ENCODE results near the gene CDON. TPM values are rescaled to one million over a fixed set of nuclear protein-coding genes. Genes with fewer than 3 reads are reported as not detected.
A peak's percentile ranks its signal among the peaks of the same experiment; 100 is the strongest.

The CDON gene
- total RNA-seq, 1 experiment from 2014 or later, result 17.2 TPM

DNA sequence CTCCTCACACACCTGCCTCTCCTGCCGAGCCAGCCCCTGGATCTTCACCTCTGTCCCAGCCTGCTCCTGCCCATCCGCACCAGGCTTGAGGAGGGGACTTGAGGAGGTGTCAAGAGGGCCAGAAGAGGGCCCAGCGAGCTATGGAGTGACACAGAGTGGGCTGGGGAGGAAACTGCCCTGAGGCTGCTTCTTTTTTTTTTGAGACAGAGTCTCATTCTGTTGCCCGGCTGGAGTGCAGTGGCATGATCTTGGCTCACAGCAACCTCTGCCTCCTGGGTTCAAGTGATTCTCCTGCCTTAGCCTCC, 21.9 kb upstream of the CDON start:
- no peaks in the 10 kb centered on the region for H3K9me3 Mint-ChIP-seq
- no peak overlapping the region for H3K27ac Mint-ChIP-seq
- Histone ChIP-seq H3K14ac (ENCODE audit: insufficient read depth, low read length) (peak overlapping the region; percentile 41; the same call in 1 of the 2 replicates), H2BK5ac (ENCODE audit: insufficient read length, low read length) (no peak overlapping the region), H4K20me1 (ENCODE audit: control insufficient read depth, insufficient read depth, insufficient read length) (no peaks in the 10 kb centered on the region), H3T11ph (ENCODE audit: low read length) (no peak overlapping the region), H3K56ac (ENCODE audit: insufficient read length, low read depth, low read length) (no peak overlapping the region), H4K8ac (replicated peaks; ENCODE audit: insufficient read length, low read depth, low read length) (no peak overlapping the region), H3K79me1 (ENCODE audit: insufficient read depth, low read depth, low read length, poor library complexity, severe bottlenecking) (no peaks in the 10 kb centered on the region), H3K18ac (ENCODE audit: insufficient read length, low read depth, low read length) (no peak overlapping the region), H3K23ac (ENCODE audit: insufficient read length, low read depth, low read length) (no peak overlapping the region), H3K79me2 (ENCODE audit: insufficient read depth, low read length) (no peaks in the 10 kb centered on the region), H3K9me3 (ENCODE audit: control insufficient read depth, low read depth, low read length) (no peaks in the 10 kb centered on the region), H2AK5ac (ENCODE audit: insufficient read length, low read length) (no peak overlapping the region), H2BK20ac (ENCODE audit: low read depth, low read length, poor library complexity, severe bottlenecking) (no peak overlapping the region), H3K9ac (ENCODE audit: extremely low read depth, insufficient read length, low read length) (no peak overlapping the region), H2AFZ (ENCODE audit: low read length) (no peak overlapping the region), H3K27ac (ENCODE audit: insufficient read length, low read depth, low read length) (no peak overlapping the region), H3K4me2 (ENCODE audit: insufficient read depth, insufficient read length, low read length) (no peak overlapping the region), H2BK15ac (ENCODE audit: low read depth, low read length) (no peak overlapping the region), H3K4me1 (ENCODE audit: insufficient read depth, low read length) (peaks cover 23% of the 10 kb centered on the region), H4K5ac (ENCODE audit: insufficient read length, low read depth, low read length) (no peak overlapping the region), H3K4ac (ENCODE audit: low read depth, low read length) (no peak overlapping the region), H2BK12ac (ENCODE audit: insufficient read length, low read depth, low read length) (no peak overlapping the region), H3K23me2 (ENCODE audit: insufficient read length, low read depth, low read length, poor library complexity, severe bottlenecking) (no peaks in the 10 kb centered on the region), H2BK120ac (ENCODE audit: low read depth, low read length, poor library complexity, severe bottlenecking) (no peak overlapping the region), H4K91ac (ENCODE audit: insufficient read length, low read depth, low read length) (no peak overlapping the region), H3K27me3 (ENCODE audit: insufficient read depth, low read length) (no peaks in the 10 kb centered on the region)
- no peak overlapping the region; a peak in 1 of 5 replicates for H3K4me3 Mint-ChIP-seq
- no CpG with 5 or more reads among the region's 4 CpGs for WGBS (ENCODE audit: extremely low coverage, insufficient read length, low lambda C conversion rate)
- peaks cover 52 to 65% of the 10 kb centered on the region in 2 experiments for H3K4me1 Mint-ChIP-seq
- DNase-seq, result no peak
- TF ChIP-seq, protein P1, sequence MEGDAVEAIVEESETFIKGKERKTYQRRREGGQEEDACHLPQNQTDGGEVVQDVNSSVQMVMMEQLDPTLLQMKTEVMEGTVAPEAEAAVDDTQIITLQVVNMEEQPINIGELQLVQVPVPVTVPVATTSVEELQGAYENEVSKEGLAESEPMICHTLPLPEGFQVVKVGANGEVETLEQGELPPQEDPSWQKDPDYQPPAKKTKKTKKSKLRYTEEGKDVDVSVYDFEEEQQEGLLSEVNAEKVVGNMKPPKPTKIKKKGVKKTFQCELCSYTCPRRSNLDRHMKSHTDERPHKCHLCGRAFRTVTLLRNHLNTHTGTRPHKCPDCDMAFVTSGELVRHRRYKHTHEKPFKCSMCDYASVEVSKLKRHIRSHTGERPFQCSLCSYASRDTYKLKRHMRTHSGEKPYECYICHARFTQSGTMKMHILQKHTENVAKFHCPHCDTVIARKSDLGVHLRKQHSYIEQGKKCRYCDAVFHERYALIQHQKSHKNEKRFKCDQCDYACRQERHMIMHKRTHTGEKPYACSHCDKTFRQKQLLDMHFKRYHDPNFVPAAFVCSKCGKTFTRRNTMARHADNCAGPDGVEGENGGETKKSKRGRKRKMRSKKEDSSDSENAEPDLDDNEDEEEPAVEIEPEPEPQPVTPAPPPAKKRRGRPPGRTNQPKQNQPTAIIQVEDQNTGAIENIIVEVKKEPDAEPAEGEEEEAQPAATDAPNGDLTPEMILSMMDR (conservative IDR thresholded peaks at IDR 0.05), result no peak
- H3K27me3 Mint-ChIP-seq (ENCODE audit: low read depth), result no peaks in the 10 kb centered on the region
- H3K36me3 Mint-ChIP-seq (ENCODE audit: insufficient read depth in 1 of 3, low read depth in 3 of 3), result no peaks in the 10 kb centered on the region

Measured in H9 (cell line).